Type B pancreatic cell (in vitro differentiated cells): Measurements from ENCODE around the gene PPM1B. TPM values are rescaled to one million over a fixed set of nuclear protein-coding genes. Genes with fewer than 3 reads are reported as not detected.

Experiments
- DNase-seq: peaks from one replicate; pipeline ENCODE4 v3.0.0; 2021; ENCODE audit warnings: mixed read lengths; ENCODE audit not compliant: unreplicated experiment; ENCODE audit errors: extremely low spot score
- H3K27ac Mint-ChIP-seq: 2 replicates; pipeline ENCODE4 v1.8.0; 2021; ENCODE audit warnings: mild to moderate bottlenecking, mixed read lengths
- H3K27me3 Mint-ChIP-seq: 2 replicates; pipeline ENCODE4 v1.8.0; 2021; ENCODE audit warnings: mixed read lengths
- H3K36me3 Mint-ChIP-seq: 2 replicates; pipeline ENCODE4 v1.8.0; 2021; ENCODE audit warnings: mixed read lengths
- H3K4me1 Mint-ChIP-seq: one replicate; pipeline ENCODE4 v1.8.0; 2021; ENCODE audit warnings: mixed read lengths; ENCODE audit not compliant: unreplicated experiment
- H3K4me3 Mint-ChIP-seq: 2 replicates; pipeline ENCODE4 v1.8.0; 2021; ENCODE audit warnings: mild to moderate bottlenecking, mixed read lengths
- H3K9me3 Mint-ChIP-seq: 2 replicates; pipeline ENCODE4 v1.8.0; 2021; ENCODE audit warnings: mixed read lengths
- CTCF ChIP-seq: fragments of 200-600 bp; sonication (generic); conservative IDR thresholded peaks from 2 replicates; pipeline ENCODE4 v1.5.0; 2021; ENCODE audit warnings: antibody characterized with exemption, mild to moderate bottlenecking
- total RNA-seq: library from RNA; stranded (reverse); gene quantifications from 2 replicates; pipeline ENCODE4 v1.2.1, GENCODE V29; 2021; ENCODE audit warnings: low replicate concordance

PPM1B gene
- total RNA-seq, 1 donor from 2014 or later = 42.5 TPM

- no peaks in the 10 kb centered on the region for H3K9me3 Mint-ChIP-seq
- H3K36me3 Mint-ChIP-seq = peaks cover 9% of the 10 kb centered on the region
- peaks cover 6% of the 10 kb centered on the region for H3K4me1 Mint-ChIP-seq
- TF ChIP-seq CTCF = no peak
- DNase-seq = no peak
- no peaks in the 10 kb centered on the region for H3K27me3 Mint-ChIP-seq
- no peak overlapping the region for H3K4me3 Mint-ChIP-seq
- H3K27ac Mint-ChIP-seq = no peak overlapping the region
Measured at GRCh38 chr2:44189104-44189503, 20.4 kb downstream of the PPM1B start.

- no peaks in the 10 kb centered on the region for H3K27me3 Mint-ChIP-seq
- peaks cover 9% of the 10 kb centered on the region for H3K36me3 Mint-ChIP-seq
- no peak for DNase-seq
- H3K4me1 Mint-ChIP-seq = peaks cover 6% of the 10 kb centered on the region
- no peak for TF ChIP-seq CTCF
- H3K27ac Mint-ChIP-seq = no peak overlapping the region
- no peak overlapping the region for H3K4me3 Mint-ChIP-seq
- H3K9me3 Mint-ChIP-seq = no peaks in the 10 kb centered on the region
Measured at GRCh38 chr2:44190526-44190925, 21.9 kb downstream of the PPM1B start.

GRCh38 chr2:44191739-44192138 is 23.1 kb downstream of the PPM1B start:
- Mint-ChIP-seq H3K36me3 (peaks cover 9% of the 10 kb centered on the region), H3K4me1 (peaks cover 6% of the 10 kb centered on the region), H3K4me3 (no peak overlapping the region), H3K27me3 (no peaks in the 10 kb centered on the region), H3K9me3 (no peaks in the 10 kb centered on the region), H3K27ac (no peak overlapping the region)
- no peak for DNase-seq
- no peak for TF ChIP-seq CTCF

- H3K27me3 Mint-ChIP-seq = no peaks in the 10 kb centered on the region
- H3K27ac Mint-ChIP-seq = no peak overlapping the region
- no peak overlapping the region for H3K4me3 Mint-ChIP-seq
- H3K36me3 Mint-ChIP-seq = peaks cover 5% of the 10 kb centered on the region
- TF ChIP-seq CTCF = no peak
- DNase-seq = no peak
- H3K9me3 Mint-ChIP-seq = no peaks in the 10 kb centered on the region
- H3K4me1 Mint-ChIP-seq = peaks cover 6% of the 10 kb centered on the region
Measured at GRCh38 chr2:44192646-44193045, 24.0 kb downstream of the PPM1B start.

GRCh38 chr2:44195714-44196113 is 27.0 kb downstream of the PPM1B start:
- peaks cover 6% of the 10 kb centered on the region for H3K36me3 Mint-ChIP-seq
- H3K4me1 Mint-ChIP-seq = peaks cover 6% of the 10 kb centered on the region
- no peak for TF ChIP-seq CTCF
- DNase-seq = no peak
- no peak overlapping the region for H3K27ac Mint-ChIP-seq
- no peaks in the 10 kb centered on the region for H3K27me3 Mint-ChIP-seq
- no peak overlapping the region for H3K4me3 Mint-ChIP-seq
- H3K9me3 Mint-ChIP-seq = no peaks in the 10 kb centered on the region

GRCh38 chr2:44197816-44198215 is 29.1 kb downstream of the PPM1B start:
- Mint-ChIP-seq H3K4me1 (no peaks in the 10 kb centered on the region), H3K36me3 (peaks cover 13% of the 10 kb centered on the region), H3K27ac (no peak overlapping the region), H3K9me3 (no peaks in the 10 kb centered on the region), H3K27me3 (no peaks in the 10 kb centered on the region), H3K4me3 (no peak overlapping the region)
- no peak for DNase-seq
- no peak for TF ChIP-seq CTCF
